Superior temporal gyrus (tissue), 1 donor: ENCODE results near the gene GAL3ST1.
"Not testable (repeated sequence)": the region's sequence is repeated elsewhere in the genome, so short reads cannot be mapped to it uniquely, and the experiment has no call there.

ENCODE experiments used
- DNase-seq: peaks from one replicate; pipeline ENCODE4 v3.0.0-alpha.2; 2016; ENCODE audit errors: extremely low spot score

Gene GAL3ST1

GRCh38 chr22:30564761-30565119 lies 9.7 kb downstream of the GAL3ST1 start:
- no peak for DNase-seq

DNA sequence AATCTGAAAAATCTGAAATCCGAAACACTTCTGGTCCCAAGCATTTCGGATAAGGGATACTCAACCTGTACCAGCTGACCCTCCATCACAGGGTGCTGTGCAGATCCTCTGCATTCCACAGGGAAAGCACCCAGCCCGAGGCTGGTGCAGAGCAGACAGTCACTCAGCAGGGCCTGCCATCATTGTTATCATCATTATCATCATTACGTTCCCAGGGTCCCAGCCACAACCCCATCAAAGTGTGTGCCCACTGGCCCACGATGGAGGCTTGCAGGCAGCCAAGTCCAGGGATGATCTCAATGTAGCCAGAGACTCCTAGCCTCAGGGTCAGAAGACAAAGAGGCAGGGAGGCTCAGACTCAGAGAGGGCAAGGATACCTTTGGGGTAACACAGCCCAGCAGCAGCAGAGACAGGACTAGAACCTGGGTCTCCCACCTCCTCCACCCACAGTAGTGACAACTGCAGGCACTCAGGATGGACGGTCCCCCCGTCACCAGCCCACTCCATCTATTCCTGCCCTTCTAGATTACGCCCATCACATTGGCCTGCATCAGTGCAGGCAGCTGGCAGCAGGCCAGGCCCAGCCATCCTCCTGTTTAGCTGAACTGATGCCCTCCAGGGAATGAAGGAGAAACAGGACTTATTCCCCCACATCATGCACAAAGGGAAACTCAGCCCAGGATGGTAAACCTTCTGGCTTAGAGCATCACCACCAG lies 10.3 kb downstream of the GAL3ST1 start:
- DNase-seq: no peak

GRCh38 chr22:30562366-30562765 lies 12.1 kb downstream of the GAL3ST1 start:
- DNase-seq: no peak

- no peak for DNase-seq
Observed at GRCh38 chr22:30561402-30562189, 12.9 kb downstream of the GAL3ST1 start.

GRCh38 chr22:30560643-30561202 lies 13.7 kb downstream of the GAL3ST1 start:
- DNase-seq: not testable (repeated sequence)

GRCh38 chr22:30559889-30560288 lies 14.6 kb downstream of the GAL3ST1 start:
- DNase-seq: no peak

GRCh38 chr22:30557243-30557642 lies 17.2 kb downstream of the GAL3ST1 start:
- no peak for DNase-seq

GRCh38 chr22:30556388-30556787 lies 18.1 kb downstream of the GAL3ST1 start:
- DNase-seq: no peak

DNA sequence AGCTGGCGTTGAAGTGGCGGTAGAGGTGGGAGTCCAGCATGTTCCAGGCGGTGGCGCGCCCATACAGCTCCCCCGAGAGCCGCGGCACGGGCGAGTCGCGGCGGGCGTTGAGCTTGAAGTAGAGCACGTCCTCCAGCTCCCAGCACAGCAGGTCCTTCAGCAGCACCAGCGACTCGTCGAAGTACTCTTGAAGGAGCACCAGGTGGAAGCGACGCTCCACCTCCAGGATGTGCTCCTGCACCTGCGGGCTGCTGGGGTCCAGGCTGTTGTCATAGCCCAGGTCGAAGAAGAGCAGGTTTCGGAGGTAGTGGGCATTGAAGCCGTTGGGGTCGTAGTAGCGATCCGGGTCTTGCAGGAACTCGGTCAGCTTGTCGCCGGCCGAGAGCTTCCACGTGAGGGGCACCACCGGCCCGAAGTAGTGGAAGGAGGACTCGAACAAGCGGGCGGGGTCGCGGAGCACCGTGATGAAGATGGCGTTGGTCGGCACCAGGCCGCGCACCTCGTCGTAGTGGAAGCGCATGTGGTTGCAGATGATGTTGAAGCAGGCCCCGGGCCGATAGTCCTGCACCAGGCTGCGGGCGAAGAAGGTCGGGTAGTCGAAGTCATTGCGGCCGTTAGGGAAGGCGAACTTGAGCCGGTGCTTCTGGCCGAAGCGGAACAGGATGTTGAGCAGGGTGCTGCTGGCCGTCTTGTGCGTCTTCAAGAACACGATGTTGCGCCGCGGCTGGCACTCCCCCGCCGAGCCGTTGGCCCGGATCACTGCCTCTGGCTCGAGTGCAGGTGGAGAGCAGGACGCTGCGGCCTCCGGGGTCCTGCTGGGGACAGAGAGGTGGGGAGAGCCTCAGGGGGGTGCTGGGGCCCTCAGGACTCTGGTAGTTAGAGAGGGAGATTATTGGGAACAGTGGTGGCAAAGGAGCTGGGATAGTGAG lies 18.9 kb downstream of the GAL3ST1 start:
- DNase-seq: no peak

DNA sequence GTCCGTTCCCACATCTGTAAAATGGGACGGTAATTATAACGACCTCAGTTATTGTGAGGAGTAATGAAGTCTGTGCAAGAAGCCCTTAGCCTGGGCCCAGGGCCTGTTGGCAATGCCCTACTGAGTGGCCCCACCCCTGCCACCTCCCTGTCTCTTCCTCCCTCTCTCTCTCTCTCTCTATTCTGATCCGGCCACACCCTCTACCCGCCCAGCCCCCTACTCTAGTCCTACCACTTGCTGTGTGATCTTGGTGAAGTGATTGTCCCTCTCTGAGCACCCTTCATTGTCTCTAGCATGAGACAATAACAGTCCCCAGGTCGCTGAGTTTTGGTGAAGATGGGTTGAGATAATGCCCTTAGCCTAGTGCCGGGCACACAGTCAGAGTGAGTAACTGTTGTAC lies 20.5 kb downstream of the GAL3ST1 start:
- DNase-seq: no peak

DNA sequence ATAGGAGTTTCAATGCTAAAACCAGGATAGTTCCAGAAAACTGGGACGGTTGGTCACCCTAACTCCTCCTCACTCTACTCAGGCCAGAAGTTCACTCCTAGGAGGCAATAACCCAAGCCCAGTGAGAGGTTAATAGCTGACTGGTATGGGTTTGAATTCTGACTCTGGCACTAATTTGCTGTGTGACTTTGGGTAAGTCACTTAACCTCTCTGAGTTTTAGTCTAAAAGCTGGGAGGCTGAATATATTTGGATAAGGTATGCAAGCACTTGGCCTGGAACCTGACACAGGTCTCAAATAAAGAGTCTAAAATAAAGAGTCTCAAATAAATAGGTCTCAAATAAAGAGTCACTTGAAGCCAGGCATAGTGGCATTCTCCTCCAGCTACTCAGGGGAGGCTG lies 21.7 kb downstream of the GAL3ST1 start:
- no peak for DNase-seq

- DNase-seq: not testable (repeated sequence)
Observed at GRCh38 chr22:30551813-30552212, 22.7 kb downstream of the GAL3ST1 start.

- DNase-seq: no peak
Observed at GRCh38 chr22:30547188-30547587, 27.3 kb downstream of the GAL3ST1 start.

DNA sequence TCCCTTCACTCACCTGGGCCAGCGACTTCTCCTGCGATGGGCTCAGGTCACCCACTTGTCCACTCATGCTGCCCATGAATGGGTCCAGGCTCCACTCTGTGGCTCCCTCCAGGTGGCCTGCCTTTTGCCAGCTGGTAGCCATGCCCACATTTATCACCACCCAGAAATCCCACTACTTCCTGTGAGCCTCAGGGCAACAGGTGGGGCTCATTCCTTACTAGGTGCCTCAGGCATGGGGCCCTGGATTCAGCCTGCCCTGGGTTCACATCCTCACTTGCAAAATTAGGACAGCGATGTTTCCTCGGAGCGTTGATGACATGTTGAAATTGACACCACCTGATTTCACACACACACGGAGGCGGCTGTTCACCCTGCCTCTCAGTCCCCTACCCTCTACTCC lies 27.8 kb downstream of the GAL3ST1 start, which contains the start of gene SEC14L6:
TSS of gene SEC14L6 (minus strand) at position 126 of the 400 bp plus-strand sequence. CDS start at position 67, 59 bp downstream.
- DNase-seq: no peak

GRCh38 chr22:30542811-30543188 lies 31.7 kb downstream of the GAL3ST1 start:
- DNase-seq: no peak

DNA sequence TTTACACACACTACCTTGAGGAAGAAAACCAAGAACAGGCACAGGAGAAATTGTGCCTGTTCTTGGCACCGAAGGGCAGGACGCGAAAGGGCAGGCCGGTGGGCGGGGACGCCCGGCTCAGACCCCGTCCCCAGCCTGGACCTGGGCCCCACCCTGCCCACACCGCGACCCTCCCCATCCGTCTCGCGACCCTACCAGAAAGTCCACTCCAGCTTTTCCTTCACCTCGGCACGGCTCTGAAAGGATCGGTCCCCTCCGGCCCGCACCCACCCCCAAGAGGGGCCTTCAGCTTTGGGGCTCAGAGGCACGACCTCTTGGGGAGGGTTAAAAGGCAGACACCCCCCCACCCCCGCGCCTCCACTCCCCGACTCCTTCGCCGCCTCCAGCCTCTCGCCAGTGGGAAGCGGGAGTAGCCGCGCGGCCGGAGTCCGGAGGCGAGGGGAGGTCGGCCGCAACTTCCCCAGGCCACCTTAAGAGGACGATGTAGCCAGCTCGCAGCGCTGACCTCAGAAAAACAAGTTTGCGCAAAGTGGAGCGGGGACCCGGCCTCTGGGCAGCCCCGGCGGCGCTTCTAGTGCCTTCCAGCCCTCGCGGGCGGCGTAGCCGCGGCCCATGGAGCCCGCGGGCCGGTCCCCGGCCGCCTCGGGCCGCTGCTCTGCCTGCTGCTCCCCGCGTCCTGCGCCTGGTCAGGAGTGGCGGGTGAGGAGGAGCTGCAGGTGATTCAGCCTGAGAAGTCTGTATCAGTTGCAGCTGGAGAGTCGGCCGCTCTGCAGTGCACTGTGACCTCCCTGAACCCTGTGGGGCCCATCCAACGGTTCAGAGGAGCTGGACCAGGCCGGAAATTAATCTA lies 32.3 kb downstream of the GAL3ST1 start:
- DNase-seq: no peak

- DNase-seq: not testable (repeated sequence)
Observed at GRCh38 chr22:30541511-30541910, 33.0 kb downstream of the GAL3ST1 start.

- DNase-seq: no peak
Observed at GRCh38 chr22:30539368-30539767, 35.1 kb downstream of the GAL3ST1 start.

GRCh38 chr22:30538280-30538679 lies 36.2 kb downstream of the GAL3ST1 start:
- no peak for DNase-seq

- DNase-seq: no peak
Observed at GRCh38 chr22:30537083-30537731, 37.3 kb downstream of the GAL3ST1 start.
